AG10803 (cell line): ENCODE data around the gene MPPED1.

ENCODE experiments used
- DNase-seq: peaks from one replicate; pipeline ENCODE4 v3.0.0; 2010; ENCODE audit warnings: low read depth
- H3K4me3 ChIP-seq: 2 replicates; pipeline ENCODE4 v1.5.1; 2011; ENCODE audit warnings: mild to moderate bottlenecking, low read length, control low read depth
- TF ChIP-seq, protein P1 (sequence below): conservative IDR thresholded peaks from 2 replicates; pipeline ENCODE4 v1.5.1; 2011; ENCODE audit warnings: mild to moderate bottlenecking, low read length, control low read depth, inconsistent platforms

Gene MPPED1

GRCh38 chr22:43514476-43515157 lies 102.8 kb downstream of the MPPED1 start:
- TF ChIP-seq, protein P1, sequence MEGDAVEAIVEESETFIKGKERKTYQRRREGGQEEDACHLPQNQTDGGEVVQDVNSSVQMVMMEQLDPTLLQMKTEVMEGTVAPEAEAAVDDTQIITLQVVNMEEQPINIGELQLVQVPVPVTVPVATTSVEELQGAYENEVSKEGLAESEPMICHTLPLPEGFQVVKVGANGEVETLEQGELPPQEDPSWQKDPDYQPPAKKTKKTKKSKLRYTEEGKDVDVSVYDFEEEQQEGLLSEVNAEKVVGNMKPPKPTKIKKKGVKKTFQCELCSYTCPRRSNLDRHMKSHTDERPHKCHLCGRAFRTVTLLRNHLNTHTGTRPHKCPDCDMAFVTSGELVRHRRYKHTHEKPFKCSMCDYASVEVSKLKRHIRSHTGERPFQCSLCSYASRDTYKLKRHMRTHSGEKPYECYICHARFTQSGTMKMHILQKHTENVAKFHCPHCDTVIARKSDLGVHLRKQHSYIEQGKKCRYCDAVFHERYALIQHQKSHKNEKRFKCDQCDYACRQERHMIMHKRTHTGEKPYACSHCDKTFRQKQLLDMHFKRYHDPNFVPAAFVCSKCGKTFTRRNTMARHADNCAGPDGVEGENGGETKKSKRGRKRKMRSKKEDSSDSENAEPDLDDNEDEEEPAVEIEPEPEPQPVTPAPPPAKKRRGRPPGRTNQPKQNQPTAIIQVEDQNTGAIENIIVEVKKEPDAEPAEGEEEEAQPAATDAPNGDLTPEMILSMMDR, result no peak
- DNase-seq, result no peak
- no peak overlapping the region for H3K4me3 ChIP-seq

- no peak for DNase-seq
- no peak overlapping the region for H3K4me3 ChIP-seq
- TF ChIP-seq, protein P1, result no peak
These were observed 103.6 kb downstream of the MPPED1 start for GRCh38 chr22:43515411-43515810.

DNA sequence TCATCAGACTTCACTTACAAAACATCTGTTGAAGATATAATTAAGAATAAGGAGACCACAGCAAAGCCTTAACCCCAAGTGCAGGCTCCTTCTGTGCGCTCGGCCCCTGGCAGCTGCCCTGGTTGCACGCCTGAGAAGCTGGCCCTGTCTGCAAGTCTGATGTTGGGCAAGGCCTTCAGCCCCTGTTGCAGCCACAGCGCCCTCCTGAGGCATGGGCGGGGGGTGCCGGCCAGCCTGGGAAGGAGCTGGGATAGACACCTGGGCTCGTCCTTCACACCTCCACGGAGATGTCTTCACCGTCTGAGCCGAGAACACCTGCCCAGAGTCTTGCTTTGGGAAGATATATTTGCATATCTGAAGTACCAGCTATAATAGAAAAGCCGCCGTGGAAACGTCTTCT lies 104.1 kb downstream of the MPPED1 start:
- no peak overlapping the region for H3K4me3 ChIP-seq
- TF ChIP-seq, protein P1, result no peak
- no peak for DNase-seq

- TF ChIP-seq, protein P1, result no peak
- no peak overlapping the region for H3K4me3 ChIP-seq
- no peak for DNase-seq
These were observed 104.6 kb downstream of the MPPED1 start for GRCh38 chr22:43516386-43516785.

GRCh38 chr22:43516996-43517635 lies 105.3 kb downstream of the MPPED1 start:
- no peak overlapping the region for H3K4me3 ChIP-seq
- TF ChIP-seq, protein P1, result no peak
- no peak for DNase-seq

GRCh38 chr22:43520632-43521039 lies 108.8 kb downstream of the MPPED1 start:
- DNase-seq, result no peak

More at GRCh38 chr22:43520632-43521039, 108.8 kb downstream of the MPPED1 start:
- TF ChIP-seq, protein P1, result no peak
- no peak overlapping the region for H3K4me3 ChIP-seq
